Superior temporal gyrus (tissue), 1 donor: ENCODE measurements around the gene IL4I1.
"Not testable (repeated sequence)": the region's sequence is repeated elsewhere in the genome, so short reads cannot be mapped to it uniquely, and the experiment has no call there.

Source experiments
- DNase-seq: peaks from one replicate; pipeline ENCODE4 v3.0.0-alpha.2; 2016; ENCODE audit errors: extremely low spot score

Gene IL4I1, protein sequence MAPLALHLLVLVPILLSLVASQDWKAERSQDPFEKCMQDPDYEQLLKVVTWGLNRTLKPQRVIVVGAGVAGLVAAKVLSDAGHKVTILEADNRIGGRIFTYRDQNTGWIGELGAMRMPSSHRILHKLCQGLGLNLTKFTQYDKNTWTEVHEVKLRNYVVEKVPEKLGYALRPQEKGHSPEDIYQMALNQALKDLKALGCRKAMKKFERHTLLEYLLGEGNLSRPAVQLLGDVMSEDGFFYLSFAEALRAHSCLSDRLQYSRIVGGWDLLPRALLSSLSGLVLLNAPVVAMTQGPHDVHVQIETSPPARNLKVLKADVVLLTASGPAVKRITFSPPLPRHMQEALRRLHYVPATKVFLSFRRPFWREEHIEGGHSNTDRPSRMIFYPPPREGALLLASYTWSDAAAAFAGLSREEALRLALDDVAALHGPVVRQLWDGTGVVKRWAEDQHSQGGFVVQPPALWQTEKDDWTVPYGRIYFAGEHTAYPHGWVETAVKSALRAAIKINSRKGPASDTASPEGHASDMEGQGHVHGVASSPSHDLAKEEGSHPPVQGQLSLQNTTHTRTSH

GRCh38 chr19:49896863-49897621 is at the start of gene IL4I1:
IL4I1 (minus strand) TSS chr19:49896887; CDS start chr19:49896160, 727 bp downstream.
- DNase-seq = no peak

DNA sequence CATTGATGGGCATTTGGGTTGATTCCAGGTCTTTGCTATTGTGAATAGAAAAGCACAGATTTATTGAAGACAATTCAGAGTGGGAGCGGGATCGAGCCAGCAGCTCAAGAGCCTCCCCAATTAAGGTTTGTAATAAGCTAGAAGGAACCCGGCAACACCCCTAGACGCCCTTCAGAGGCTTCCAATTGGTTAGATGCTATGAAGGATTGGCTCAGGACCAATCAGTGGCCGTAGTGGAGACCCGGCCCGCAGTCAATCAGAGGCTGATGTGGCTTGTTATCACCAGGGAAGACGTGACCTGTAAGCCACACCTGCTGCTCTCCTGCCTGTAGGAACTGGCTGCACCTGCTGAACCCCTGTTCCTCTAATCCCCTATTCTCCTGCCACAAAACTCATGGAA is 49.7 kb upstream of the IL4I1 start:
- no peak for DNase-seq

DNA sequence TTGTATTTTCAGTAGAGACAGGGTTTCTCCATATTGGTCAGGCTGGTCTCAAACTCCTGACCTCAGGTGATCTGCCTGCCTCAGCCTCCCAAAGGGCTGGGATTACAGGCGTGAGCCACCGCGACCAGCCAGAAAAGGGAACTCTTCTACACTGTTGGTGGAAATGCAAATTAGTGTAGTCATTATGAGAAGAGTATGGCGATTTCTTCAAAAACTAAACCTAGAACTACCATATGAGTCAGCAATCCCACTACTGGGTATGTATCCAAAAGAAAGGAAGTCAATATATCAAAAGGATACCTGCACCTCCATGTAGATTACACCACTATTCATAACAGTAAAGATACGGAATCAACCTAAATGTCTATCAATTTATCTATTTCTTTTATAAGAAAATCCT is 47.9 kb upstream of the IL4I1 start:
- not testable (repeated sequence) for DNase-seq

- DNase-seq = no peak
These were observed 43.8 kb upstream of the IL4I1 start for GRCh38 chr19:49940482-49940791.

GRCh38 chr19:49939721-49940481 is 43.2 kb upstream of the IL4I1 start:
- DNase-seq = no peak

DNA sequence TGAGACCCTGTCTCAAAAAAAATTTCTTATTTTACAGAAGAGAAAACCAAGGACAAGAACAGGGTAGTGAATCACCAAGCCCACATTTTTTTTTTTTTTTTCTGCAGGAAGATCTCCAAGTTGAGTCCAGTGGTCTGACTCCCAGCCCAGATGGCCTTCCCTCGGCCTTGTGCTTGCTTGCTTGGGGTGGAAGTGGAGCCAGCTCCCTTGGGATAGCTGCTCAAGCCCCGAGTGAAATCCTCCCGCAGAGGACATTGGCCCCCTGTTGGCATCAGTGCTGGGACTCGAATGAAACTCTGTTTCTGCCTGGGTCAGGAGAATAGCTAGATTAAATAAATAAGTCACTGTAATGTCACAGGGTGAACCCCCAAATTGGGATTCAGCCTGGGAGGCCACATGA is 42.0 kb upstream of the IL4I1 start:
- DNase-seq = no peak

DNA sequence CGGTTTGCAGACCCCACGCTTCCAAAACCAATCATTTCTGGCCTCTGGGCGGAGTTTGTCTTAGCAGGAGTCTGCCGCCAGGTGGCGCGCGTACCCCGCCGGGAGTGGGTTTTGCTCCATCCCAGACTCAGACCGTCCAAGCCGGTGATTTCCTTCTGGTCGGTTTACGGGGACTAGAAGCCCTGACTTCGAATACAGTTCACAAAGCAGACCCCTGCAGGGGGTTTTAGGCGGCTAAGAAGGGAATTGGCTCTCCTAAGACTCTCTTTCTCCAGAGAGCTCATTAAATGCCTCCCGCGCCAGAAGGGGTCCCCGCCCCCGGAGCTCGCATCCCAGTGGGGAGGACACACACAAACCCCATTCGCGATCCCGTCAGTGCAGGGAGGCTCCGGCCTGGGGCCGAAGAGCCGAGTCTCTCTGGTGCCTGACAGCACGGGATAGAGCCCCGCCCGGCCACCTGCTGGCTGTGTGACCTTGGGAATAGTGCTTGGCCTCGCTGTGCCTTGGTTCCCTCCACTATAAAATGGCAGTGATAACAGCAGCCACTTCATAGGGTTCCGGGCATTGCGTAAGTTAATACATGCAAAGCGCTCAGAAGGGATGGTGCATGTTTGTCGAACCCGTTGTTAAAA is 41.2 kb upstream of the IL4I1 start:
- DNase-seq = peak; percentile 83

DNA sequence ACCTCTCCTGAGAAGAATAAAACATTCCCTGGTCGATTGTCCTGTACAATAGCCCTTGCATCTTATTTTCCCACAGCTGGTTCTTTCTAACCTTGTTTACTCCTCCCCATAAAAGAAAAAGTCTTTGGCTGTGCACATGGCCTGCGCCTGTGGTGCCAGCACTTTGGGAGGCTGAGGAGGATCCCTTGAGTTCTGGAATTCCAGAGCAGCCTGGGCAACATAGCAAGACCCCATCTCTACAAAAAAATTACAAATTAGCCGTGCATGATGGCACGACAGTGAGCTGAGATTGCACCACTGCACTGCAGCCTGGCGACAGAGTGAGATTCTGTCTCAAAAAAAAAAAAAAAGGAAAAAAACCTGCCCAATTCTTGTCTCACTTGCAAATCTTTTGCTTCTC is 39.9 kb upstream of the IL4I1 start:
- no peak for DNase-seq

- no peak for DNase-seq
These were observed 37.0 kb upstream of the IL4I1 start for GRCh38 chr19:49933643-49934042.

GRCh38 chr19:49932731-49933131 is 36.0 kb upstream of the IL4I1 start:
- no peak for DNase-seq

DNA sequence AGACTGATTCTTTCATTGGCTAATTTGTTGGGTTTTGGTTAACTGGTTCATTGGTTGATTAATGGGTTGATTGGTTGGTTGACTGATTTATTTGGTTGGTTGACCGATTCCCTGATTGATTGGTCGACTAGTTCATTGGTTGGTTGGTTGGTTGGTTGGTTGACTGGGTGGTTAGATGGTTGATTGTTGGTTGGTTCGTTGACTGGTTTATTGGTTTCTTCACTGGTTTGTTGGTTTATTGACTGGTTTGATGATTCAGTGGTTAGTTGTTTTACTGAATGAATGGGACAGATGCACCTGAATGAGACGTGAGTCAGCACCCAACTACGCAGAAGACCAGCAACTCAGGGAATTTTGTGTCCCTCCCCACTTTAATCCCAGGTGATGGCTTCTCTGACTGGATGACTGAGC is 35.4 kb upstream of the IL4I1 start:
- DNase-seq = no peak

DNA sequence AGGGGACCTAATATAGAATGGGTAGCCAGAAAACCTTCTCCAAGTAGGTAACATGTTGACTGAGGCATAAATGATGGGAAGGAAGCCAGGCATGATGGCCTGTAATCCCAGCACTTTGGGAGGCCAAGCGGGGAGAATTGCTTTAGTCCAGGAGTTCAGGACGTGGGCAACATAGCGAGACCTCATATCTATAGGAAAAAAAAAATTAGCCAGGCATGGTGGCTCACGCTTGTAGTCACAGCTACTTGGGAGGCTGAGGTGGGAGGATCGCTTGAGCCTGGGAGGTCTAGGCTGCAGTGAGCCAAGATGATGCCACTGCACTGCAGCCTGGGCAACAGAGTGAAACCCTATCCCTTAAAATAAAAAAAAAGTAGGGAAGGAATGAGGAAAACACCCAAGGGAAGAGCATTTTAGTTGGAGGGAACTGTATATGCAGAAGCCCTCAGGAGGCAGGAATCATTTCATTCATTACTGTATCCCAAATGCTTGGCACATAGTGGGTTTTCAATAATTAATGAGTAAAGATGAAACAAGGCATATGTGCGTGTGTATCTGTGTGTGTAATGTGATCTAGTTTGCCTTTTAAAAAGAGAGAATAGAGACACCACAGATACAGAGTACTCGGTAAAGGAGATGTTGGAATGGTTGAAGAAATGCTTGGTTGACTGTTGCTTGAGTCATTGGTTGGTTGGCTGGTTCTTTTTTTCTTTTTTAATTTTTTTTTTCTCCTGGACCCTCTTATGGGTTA is 34.8 kb upstream of the IL4I1 start:
- no peak for DNase-seq

DNA sequence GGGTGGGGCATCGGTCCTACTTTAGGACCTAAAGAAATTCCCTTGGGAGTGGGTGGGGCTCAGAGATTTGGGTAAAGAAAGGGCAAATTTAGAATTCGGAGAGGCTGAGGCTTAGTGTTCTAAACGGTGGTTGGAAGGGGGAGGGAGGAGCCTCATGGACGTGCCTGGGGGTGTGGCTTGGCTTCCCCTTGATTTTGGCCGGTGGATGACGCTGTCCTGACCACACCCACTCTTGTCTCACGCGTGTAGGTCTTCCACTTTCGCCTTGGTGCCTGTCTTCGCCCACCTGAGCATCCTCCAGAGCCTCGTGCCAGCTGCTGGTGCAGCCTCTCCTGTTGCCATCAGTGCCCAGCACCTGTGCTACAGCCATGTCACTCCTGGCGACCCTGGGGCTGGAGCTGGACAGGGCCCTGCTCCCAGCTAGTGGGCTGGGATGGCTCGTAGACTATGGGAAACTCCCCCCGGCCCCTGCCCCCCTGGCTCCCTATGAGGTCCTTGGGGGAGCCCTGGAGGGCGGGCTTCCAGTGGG is 33.9 kb upstream of the IL4I1 start:
- DNase-seq = no peak

- DNase-seq = peak; percentile 94
These were observed 33.2 kb upstream of the IL4I1 start for GRCh38 chr19:49929611-49930482.

GRCh38 chr19:49929121-49929610 is 32.5 kb upstream of the IL4I1 start, which contains the start of the genes ATF5 and NUP62:
ATF5 (plus strand) TSS chr19:49929205; CDS start chr19:49930851, 1,646 bp downstream.
NUP62 (minus strand) TSS chr19:49929504; CDS start chr19:49909807, 19,697 bp downstream.
- DNase-seq = no peak

DNA sequence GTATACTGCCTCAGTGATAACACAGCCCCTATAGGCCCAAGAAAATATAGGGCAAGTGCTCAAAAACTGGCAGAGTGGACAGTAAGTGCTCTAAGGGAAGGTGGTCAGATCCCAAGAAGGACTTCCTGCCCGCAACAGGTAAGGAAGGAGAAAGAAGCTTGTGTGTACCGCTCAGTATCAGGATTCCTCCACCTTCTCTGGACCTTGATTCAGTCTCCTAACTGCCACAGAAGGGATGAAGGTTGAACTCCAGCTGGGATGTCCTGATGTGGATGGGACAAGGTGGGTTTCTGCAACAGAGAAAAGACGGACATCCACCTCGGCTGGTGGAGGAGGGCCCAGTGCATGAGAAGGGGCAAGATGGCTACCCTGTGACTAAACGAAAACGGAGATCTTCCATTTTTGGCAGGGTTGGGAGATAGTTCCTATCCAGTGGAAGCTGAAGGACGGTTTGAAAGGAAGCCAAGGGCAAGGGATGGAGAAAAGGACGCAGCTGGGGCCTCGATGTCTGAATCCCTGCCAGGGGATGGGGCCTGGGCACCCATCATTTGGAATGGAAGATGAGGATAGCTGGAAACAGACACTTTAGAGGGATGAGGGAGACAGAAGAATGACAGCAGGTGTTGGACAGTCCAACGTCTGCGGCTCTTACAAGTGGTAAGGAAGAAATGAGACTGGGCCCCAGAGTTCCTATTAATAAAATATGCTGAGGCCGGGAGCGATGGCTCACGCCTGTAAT is 31.0 kb upstream of the IL4I1 start:
- DNase-seq = no peak

DNA sequence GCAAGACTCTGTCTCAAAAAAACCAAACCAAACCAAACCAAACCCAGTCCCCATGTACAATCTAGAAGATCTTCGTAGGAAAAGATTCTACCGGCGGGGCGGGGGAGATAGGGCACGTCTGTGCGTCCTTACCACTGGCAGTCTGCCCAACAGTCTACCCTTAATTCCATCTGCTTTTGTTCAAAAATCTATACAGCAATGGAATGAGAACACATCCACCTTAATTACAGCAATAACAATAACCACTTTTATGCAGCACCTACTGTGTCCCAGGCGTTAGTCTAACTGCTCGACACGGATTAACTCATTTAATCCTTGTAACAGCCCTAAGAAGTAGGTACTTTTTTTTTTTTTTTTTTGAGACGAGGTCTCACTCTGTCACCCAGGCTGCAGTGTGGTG is 29.8 kb upstream of the IL4I1 start:
- no peak for DNase-seq

DNA sequence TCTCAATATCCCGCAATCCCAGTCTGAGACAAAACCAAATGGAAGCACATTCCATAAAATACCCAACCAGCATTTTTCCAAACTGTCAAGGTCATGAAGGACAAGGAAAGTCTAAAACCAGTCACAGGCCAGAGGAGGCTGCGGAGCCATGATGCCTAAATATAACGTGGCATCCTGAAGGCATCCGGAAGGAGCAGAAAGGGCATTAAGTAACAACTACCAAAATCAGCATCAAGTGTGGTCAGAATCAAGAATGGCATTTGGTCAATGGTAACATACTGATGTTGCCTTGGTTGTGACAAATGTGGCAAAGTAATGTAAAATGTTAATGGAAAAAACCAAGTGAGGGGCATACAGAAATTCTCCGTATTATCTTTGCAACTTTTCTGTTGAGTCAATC is 28.8 kb upstream of the IL4I1 start:
- no peak for DNase-seq

- DNase-seq = not testable (repeated sequence)
These were observed 28.2 kb upstream of the IL4I1 start for GRCh38 chr19:49924881-49925210.
